ENCODE data around the gene TEC.
A peak's percentile ranks its signal among the peaks of the same experiment; 100 is the strongest.
"Not testable (repeated sequence)": the region's sequence is repeated elsewhere in the genome, so short reads cannot be mapped to it uniquely, and the experiment has no call there.

Gene TEC
- total RNA-seq, result 9.2 reads per million, percentile 30 among the genes with 10 or more reads in this experiment

GRCh38 chr4:48268956-48269860 lies at the start of gene TEC:
TEC (minus strand) TSS chr4:48269838; CDS start chr4:48228614, 41,224 bp downstream.
- no peak for DNase-seq

GRCh38 chr4:48315728-48316630 lies 46.3 kb upstream of the TEC start:
- DNase-seq, result no peak

- DNase-seq, result not testable (repeated sequence)
These were observed 45.1 kb upstream of the TEC start for GRCh38 chr4:48314746-48315145.

- no peak for DNase-seq
These were observed 42.3 kb upstream of the TEC start for GRCh38 chr4:48311896-48312295.

GRCh38 chr4:48308901-48309300 lies 39.3 kb upstream of the TEC start:
- no peak for DNase-seq

GRCh38 chr4:48307528-48307927 lies 37.9 kb upstream of the TEC start:
- DNase-seq, result no peak

- DNase-seq, result no peak
These were observed 35.9 kb upstream of the TEC start for GRCh38 chr4:48305508-48305907.

- DNase-seq, result no peak
These were observed 30.4 kb upstream of the TEC start for GRCh38 chr4:48300004-48300403.

- DNase-seq, result no peak
These were observed 29.9 kb upstream of the TEC start for GRCh38 chr4:48299560-48299959.

- no peak for DNase-seq
These were observed 27.7 kb upstream of the TEC start for GRCh38 chr4:48297256-48297846.

- no peak for DNase-seq
These were observed 26.7 kb upstream of the TEC start for GRCh38 chr4:48296365-48296764.

- DNase-seq, result no peak
These were observed 25.5 kb upstream of the TEC start for GRCh38 chr4:48295116-48295515.

GRCh38 chr4:48292218-48292790 lies 22.7 kb upstream of the TEC start:
- DNase-seq, result not testable (repeated sequence)

- no peak for DNase-seq
These were observed 20.6 kb upstream of the TEC start for GRCh38 chr4:48290146-48290772.

- DNase-seq, result not testable (repeated sequence)
These were observed 16.4 kb upstream of the TEC start for GRCh38 chr4:48286060-48286459.

- DNase-seq, result not testable (repeated sequence)
These were observed 16.0 kb upstream of the TEC start for GRCh38 chr4:48285640-48286039.

- DNase-seq, result no peak
These were observed 6.0 kb upstream of the TEC start for GRCh38 chr4:48275686-48276085.

GRCh38 chr4:48275247-48275646 lies 5.6 kb upstream of the TEC start:
- DNase-seq, result no peak

- no peak for DNase-seq
These were observed 2.0 kb upstream of the TEC start for GRCh38 chr4:48271626-48272025.

GRCh38 chr4:48270951-48271473 lies 1.4 kb upstream of the TEC start:
- DNase-seq, result no peak

GRCh38 chr4:48270523-48270897 lies 872 bp upstream of the TEC start:
- DNase-seq, result no peak
